RWPE2 (cell line): ENCODE measurements around the gene PXDN.

Experiments used
- ATAC-seq: fragments of 200-7000 bp; cut with Tn5 transposase; 3 replicates; pipeline ENCODE4 v1.9.1; 2021; ENCODE audit warnings: low read depth
- DNase-seq: peaks from one replicate; pipeline ENCODE4 v3.0.0-alpha.2; 2020; ENCODE audit warnings: low spot score
- H3K27ac ChIP-seq: fragments of 450-650 bp; 2 replicates; pipeline ENCODE4 v1.5.1; 2017; ENCODE audit warnings: mild to moderate bottlenecking; ENCODE audit not compliant: poor library complexity, severe bottlenecking
- H3K27me3 ChIP-seq: fragments of 250-450 bp; sonication (Bioruptor Pico); 2 replicates; pipeline ENCODE4 v1.5.1; 2021; ENCODE audit warnings: mild to moderate bottlenecking, moderate library complexity; ENCODE audit not compliant: insufficient read depth, poor library complexity, severe bottlenecking
- H3K36me3 ChIP-seq: fragments of 250-450 bp; sonication (Bioruptor Pico); 2 replicates; pipeline ENCODE4 v1.5.1; 2020; ENCODE audit warnings: low read depth, mild to moderate bottlenecking, moderate library complexity
- H3K4me1 ChIP-seq: fragments of 250-450 bp; sonication (Bioruptor Pico); 2 replicates; pipeline ENCODE4 v1.5.1; 2021; ENCODE audit warnings: mild to moderate bottlenecking, moderate library complexity; ENCODE audit not compliant: insufficient read depth, poor library complexity, severe bottlenecking
- H3K4me3 ChIP-seq: fragments of 250-450 bp; sonication (Bioruptor Pico); 2 replicates; pipeline ENCODE4 v1.5.1; 2021; ENCODE audit warnings: mild to moderate bottlenecking, moderate library complexity; ENCODE audit not compliant: severe bottlenecking
- H3K9me3 ChIP-seq: fragments of 250-450 bp; sonication (Bioruptor Pico); 2 replicates; pipeline ENCODE4 v1.5.1; 2021; ENCODE audit warnings: mild to moderate bottlenecking, moderate library complexity; ENCODE audit not compliant: severe bottlenecking
- TF ChIP-seq, protein P1 (sequence below): fragments of 450-650 bp; IDR thresholded peaks from one replicate; pipeline ENCODE4 v1.5.1; 2017; ENCODE audit warnings: mild to moderate bottlenecking, moderate library complexity; ENCODE audit not compliant: poor library complexity, severe bottlenecking

The PXDN gene, protein sequence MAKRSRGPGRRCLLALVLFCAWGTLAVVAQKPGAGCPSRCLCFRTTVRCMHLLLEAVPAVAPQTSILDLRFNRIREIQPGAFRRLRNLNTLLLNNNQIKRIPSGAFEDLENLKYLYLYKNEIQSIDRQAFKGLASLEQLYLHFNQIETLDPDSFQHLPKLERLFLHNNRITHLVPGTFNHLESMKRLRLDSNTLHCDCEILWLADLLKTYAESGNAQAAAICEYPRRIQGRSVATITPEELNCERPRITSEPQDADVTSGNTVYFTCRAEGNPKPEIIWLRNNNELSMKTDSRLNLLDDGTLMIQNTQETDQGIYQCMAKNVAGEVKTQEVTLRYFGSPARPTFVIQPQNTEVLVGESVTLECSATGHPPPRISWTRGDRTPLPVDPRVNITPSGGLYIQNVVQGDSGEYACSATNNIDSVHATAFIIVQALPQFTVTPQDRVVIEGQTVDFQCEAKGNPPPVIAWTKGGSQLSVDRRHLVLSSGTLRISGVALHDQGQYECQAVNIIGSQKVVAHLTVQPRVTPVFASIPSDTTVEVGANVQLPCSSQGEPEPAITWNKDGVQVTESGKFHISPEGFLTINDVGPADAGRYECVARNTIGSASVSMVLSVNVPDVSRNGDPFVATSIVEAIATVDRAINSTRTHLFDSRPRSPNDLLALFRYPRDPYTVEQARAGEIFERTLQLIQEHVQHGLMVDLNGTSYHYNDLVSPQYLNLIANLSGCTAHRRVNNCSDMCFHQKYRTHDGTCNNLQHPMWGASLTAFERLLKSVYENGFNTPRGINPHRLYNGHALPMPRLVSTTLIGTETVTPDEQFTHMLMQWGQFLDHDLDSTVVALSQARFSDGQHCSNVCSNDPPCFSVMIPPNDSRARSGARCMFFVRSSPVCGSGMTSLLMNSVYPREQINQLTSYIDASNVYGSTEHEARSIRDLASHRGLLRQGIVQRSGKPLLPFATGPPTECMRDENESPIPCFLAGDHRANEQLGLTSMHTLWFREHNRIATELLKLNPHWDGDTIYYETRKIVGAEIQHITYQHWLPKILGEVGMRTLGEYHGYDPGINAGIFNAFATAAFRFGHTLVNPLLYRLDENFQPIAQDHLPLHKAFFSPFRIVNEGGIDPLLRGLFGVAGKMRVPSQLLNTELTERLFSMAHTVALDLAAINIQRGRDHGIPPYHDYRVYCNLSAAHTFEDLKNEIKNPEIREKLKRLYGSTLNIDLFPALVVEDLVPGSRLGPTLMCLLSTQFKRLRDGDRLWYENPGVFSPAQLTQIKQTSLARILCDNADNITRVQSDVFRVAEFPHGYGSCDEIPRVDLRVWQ (N-terminal part only)

DNA sequence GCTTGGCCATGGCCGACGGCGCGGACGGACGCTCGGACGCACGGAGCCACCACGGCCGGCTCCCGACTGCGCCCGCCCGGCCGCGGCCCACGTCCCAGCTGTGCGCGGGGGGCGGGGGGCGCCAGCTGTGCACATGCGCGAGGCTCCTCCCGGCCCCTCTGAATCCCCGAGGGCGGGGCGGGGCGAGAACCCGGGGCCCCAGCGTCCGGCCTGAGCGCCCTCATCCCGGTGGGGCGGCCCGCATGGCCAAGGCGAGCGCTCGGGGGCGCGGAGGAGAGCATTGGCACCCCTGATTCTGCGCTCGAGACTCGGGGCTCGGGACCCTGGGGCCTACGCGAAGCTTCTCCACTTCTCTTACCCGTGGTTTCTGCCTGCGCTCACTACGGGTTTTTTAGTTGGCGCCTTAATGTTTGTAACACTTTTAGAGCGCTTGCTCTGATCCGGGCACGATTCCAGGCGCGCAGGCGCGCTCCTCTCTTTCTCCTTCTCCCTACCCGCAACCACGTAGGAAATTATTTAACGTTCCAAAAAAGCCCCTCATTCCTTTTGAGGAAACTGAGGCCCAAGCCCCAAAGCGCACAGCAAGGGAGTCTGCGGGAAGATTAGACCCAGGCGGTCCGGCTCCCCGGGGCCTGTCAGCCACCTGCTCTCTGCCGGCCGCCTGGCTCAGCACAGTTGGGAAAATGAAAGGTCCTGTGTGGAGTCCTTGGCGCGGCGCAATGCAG, at the start of gene PXDN:
PXDN (minus strand) TSS at position 70 of the 725 bp plus-strand sequence; CDS start at position 10, 60 bp downstream.
- no peaks in the 10 kb centered on the region for H3K9me3 ChIP-seq
- ATAC-seq (peak; percentile 42), DNase-seq (peak; percentile 69)
- H3K27me3 ChIP-seq = no peaks in the 10 kb centered on the region
- no peaks in the 10 kb centered on the region for H3K4me1 ChIP-seq
- TF ChIP-seq, protein P1, sequence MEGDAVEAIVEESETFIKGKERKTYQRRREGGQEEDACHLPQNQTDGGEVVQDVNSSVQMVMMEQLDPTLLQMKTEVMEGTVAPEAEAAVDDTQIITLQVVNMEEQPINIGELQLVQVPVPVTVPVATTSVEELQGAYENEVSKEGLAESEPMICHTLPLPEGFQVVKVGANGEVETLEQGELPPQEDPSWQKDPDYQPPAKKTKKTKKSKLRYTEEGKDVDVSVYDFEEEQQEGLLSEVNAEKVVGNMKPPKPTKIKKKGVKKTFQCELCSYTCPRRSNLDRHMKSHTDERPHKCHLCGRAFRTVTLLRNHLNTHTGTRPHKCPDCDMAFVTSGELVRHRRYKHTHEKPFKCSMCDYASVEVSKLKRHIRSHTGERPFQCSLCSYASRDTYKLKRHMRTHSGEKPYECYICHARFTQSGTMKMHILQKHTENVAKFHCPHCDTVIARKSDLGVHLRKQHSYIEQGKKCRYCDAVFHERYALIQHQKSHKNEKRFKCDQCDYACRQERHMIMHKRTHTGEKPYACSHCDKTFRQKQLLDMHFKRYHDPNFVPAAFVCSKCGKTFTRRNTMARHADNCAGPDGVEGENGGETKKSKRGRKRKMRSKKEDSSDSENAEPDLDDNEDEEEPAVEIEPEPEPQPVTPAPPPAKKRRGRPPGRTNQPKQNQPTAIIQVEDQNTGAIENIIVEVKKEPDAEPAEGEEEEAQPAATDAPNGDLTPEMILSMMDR = no peak
- peak within 1 kb of the TSS; percentile 91 for H3K4me3 ChIP-seq
- peak within 1 kb of the TSS; percentile 84 for H3K27ac ChIP-seq
- peaks cover 18% of the 10 kb centered on the region for H3K36me3 ChIP-seq

DNA sequence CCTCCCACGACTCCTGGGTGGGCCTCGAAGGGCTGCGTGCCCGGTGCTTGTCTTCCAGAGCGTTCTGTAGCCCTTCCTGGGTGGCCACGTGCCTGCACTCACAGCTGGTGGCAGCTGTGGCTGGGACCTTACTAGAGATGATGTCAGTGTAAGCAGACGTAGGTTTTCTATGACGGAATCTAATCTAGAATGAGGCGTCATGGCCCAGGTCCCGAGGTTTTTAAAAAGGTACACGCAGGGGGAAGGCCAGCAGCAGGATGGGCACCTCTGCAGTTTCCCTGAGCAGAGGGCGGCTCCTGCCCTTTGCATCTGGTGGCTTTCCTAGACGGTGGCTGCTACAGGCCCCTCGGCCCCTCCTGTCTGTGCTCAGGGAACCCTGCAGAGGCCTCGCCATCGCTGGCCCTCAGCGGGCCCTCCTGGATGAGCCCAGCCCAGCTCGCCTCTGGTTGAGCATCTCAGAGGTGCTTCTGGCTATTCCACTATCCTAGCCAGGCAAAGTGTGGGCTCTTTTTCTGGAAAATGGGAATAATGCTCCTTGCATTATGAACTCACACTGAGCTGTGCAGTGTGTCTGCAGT, 49.6 kb upstream of the PXDN start:
- no peak for ATAC-seq
- TF ChIP-seq, protein P1 = no peak

DNA sequence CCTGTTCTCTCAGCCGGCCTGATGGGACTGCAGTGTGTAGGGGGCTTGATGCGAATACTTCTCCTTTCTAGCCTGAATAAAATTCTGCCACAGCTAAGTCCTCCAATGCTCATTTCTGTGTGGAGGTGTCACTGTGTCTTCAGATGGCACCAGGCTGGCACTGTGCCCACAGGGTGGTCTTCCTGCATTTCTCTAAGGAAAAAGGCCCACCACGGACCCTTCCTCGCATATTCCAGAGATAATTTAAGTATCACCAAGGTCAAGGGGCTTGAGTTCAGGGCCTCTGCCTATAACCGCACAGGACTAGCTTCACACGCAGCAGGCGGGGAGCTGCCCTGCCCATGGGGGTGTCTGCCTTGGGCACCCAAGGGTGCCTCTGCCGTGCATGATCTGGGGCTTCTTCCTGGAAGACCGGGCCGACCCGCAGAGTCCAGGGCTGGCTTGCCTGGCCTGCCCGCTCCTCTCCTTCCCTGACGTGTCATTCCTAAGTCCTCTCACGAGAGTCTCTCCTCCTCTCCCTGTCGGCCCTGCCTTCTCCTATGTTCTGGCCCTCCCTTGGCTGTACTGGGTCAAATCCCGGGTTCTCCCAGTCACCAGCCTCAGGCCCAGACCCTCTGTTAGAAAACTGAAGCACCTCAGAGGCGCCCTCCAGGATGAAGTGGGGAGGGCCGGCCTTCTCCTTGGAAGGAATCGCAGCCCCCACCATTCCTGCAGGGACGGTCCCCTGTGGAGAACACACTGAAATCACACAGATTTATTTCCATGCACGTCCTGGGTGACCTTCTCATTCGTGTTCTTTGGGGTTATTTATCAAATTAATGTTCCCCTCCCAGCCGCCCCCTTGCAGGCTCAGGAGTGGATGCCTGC, 48.9 kb upstream of the PXDN start:
- DNase-seq (no peak), ATAC-seq (no peak)
- H3K4me1 ChIP-seq = no peaks in the 10 kb centered on the region
- no peaks in the 10 kb centered on the region for H3K9me3 ChIP-seq
- H3K36me3 ChIP-seq = no peaks in the 10 kb centered on the region
- H3K27ac ChIP-seq = no peak overlapping the region
- TF ChIP-seq, protein P1 = no peak
- H3K4me3 ChIP-seq = no peak overlapping the region
- no peaks in the 10 kb centered on the region for H3K27me3 ChIP-seq

More for the DNA sequence above, 49.6 kb upstream of the PXDN start:
- no peaks in the 10 kb centered on the region for H3K27me3 ChIP-seq
- no peak for DNase-seq
- H3K4me3 ChIP-seq = no peak overlapping the region
- H3K4me1 ChIP-seq = no peaks in the 10 kb centered on the region
- H3K36me3 ChIP-seq = no peaks in the 10 kb centered on the region
- H3K9me3 ChIP-seq = no peaks in the 10 kb centered on the region
- no peak overlapping the region for H3K27ac ChIP-seq
